GM18499 (cell line): ENCODE data around the gene ATOH1.
A peak's percentile ranks its signal among the peaks of the same experiment; 100 is the strongest.

Source experiments
- ATAC-seq: cut with Tn5 transposase; IDR thresholded peaks from one replicate; pipeline ENCODE4 v1.9.1; 2021; ENCODE audit warnings: moderate number of reproducible peaks; ENCODE audit not compliant: insufficient read depth, unreplicated experiment

ATOH1 gene

DNA sequence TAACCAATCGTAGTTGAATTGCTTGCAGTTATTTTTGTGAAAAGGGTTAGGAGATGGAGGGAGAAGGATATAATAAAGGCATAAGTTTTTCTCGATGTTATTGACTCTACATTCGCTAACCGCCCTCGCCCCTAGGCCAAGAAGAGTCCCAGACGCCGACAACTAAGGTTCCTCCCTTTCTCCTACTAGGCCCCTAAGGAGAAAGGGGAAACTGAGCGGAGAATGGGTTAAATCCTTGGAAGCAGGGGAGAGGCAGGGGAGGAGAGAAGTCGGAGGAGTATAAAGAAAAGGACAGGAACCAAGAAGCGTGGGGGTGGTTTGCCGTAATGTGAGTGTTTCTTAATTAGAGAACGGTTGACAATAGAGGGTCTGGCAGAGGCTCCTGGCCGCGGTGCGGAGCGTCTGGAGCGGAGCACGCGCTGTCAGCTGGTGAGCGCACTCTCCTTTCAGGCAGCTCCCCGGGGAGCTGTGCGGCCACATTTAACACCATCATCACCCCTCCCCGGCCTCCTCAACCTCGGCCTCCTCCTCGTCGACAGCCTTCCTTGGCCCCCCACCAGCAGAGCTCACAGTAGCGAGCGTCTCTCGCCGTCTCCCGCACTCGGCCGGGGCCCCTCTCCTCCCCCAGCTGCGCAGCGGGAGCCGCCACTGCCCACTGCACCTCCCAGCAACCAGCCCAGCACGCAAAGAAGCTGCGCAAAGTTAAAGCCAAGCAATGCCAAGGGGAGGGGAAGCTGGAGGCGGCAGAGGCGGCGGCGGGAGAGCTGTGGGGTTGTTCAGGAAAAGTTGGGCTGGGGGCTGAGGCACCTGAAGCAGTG, 5.9 kb downstream of the ATOH1 start:
- no peak for ATAC-seq

DNA sequence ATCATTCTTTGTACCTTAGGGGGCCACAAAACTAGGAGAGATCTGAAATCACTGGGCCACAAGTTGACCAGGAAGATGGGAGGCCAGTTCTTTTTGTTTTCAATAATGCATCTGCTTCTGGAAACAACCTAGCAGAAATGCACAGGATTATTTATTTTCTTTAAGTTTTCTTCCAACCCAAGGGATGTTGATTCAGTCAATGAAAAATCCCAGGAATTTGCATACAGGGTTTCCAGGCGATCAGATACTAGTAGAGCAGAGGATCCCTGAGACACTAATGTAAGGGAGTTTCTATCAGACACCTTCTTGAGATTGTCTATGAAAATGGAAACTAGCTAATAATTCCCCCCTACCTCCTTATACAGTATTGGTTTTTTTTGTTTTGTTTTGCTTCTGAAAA, 7.4 kb downstream of the ATOH1 start:
- no peak for ATAC-seq

DNA sequence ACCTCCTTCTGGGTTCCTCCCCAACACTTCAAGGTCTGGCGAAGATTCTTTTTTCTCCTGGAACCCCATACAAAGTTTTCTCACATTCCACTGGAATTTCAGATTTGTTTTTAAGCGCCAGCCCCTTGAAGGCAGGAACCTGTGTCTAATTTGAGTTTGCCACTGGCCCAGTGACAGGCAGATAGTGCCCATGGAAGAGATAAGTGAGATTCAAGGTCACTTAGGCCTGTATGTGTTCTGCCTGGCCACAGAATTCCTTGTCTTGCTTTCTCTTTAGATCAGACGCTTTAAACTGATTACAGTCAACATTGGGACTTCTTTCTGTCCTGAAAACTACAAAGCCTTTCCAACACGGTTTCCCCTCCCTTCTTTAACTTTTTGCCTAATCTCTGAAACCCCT, 11.2 kb downstream of the ATOH1 start:
- no peak for ATAC-seq

- ATAC-seq: no peak
Observed at GRCh38 chr4:93841803-93842345, 13.3 kb downstream of the ATOH1 start.

DNA sequence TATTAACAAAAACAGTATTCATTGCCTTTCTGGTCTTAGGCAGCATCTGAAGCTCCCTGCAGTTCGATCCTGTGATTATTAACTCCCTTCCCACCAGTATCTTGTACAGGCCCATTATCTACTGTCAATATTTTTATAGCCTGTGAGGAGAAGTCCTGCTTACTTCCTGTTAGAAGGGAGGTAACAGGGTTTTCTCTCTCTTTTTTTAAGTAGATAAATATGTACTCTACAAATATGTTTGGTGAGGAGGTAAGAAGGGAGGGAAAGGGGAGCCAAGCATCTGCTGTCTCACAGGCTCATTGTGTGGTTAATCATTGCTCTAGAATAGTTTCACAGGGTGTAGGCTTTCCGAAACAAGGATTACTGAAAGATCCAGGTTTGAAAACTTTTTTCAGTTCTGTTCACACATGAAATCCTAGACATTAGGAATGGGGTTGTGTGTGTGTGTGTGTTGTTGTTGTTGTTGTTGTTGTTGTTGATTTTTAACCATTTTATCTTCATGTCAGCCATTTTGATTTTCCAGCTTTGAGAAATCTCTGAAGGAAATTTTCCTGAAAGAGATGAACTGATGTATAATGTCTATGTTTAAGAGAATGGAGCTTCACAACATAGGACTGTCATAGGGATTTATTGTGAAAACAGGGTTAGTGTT, 14.2 kb downstream of the ATOH1 start:
- ATAC-seq: no peak

DNA sequence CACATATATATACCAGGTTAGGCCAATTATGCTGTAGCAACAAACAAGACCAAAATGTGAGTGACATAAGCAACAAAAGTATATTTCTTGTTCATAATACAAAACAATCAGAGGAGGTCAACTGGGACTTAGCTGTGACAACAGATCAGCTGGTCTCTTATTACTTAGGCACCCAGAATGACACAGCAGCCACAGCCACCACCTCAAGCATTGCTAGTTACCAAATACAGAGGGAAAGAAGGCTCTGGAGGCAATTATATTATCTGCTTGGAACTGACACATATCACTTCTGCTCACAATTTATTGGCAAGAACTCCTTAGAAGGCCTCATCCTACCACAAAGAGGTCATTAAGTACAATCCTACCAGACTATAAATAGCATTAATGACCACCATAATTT, 15.2 kb downstream of the ATOH1 start:
- no peak for ATAC-seq

GRCh38 chr4:93852680-93853079, 24.1 kb downstream of the ATOH1 start:
- ATAC-seq: no peak

GRCh38 chr4:93855926-93856325, 27.4 kb downstream of the ATOH1 start:
- no peak for ATAC-seq

DNA sequence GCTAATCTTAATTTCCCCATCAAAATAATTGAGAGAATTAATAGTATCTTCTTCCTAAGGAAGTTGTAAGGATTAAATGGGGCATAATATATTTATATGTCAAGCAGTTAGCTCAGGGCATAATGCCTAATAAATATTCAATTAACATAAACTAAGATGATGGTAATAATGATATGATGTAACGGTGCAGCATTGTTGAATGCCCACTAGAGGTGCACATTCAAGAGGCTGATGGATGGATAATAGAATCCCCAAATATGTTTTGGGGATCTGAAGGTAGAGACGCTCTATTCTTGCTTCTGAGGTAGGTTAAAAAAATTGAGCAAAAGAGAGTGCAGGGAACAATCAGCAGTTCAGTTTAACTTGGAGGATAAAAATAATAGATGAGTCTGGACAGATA, 37.1 kb downstream of the ATOH1 start:
- ATAC-seq: no peak

DNA sequence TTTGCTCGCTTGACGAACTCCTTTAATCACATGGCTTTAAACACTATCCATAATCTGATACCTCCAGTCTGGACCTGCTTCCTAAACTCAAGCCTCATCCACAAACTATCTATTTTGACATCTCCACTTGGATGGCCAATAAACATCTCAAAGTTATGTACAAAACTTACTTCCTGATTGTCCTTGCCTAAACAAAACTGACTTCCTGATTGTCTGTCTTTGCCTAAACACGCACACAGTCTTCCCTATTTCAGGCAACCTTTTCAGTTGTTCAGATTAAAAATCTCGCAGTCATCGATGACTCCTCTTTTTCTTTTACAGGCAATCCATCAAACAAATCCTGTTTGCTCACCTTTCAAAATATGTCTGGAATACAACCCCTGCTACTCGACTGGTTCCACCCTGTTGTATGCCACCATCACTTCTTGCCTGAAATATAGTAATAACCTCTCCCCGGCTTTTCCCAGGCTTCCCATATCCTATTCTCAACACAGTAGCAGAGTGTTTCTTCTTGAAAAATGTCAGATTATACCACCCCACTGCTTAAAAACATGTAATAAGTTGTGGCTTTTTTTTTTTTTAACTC, 39.0 kb downstream of the ATOH1 start:
- ATAC-seq: no peak

GRCh38 chr4:93870876-93871458, 42.4 kb downstream of the ATOH1 start:
- ATAC-seq: no peak

GRCh38 chr4:93876754-93877153, 48.2 kb downstream of the ATOH1 start:
- no peak for ATAC-seq

GRCh38 chr4:93878566-93878965, 50.0 kb downstream of the ATOH1 start:
- no peak for ATAC-seq

- ATAC-seq: peak; percentile 84
Observed at GRCh38 chr4:93879919-93880318, 51.4 kb downstream of the ATOH1 start.
